IMR-90 (cell line): ENCODE data around the gene ZNHIT1. TPM values are rescaled to one million over a fixed set of nuclear protein-coding genes. Genes with fewer than 3 reads are reported as not detected.

ENCODE experiments used
- ATAC-seq: fragments of 200-7000 bp; cut with Tn5 transposase; 2 replicates; pipeline ENCODE4 v1.9.1; 2020; ENCODE audit warnings: low read depth, mild to moderate bottlenecking, moderate library complexity
- BruUV-seq: library from RNA; stranded (reverse); fragments of 400-500 nt; replicated peaks from 2 replicates; lab custom pipeline; 2021; lab: Mats Ljungman, UMichigan
- CTCF ChIA-PET: fragments of 300-600 bp; formaldehyde crosslinking; extraction: SDS; loops from one replicate; lab custom pipeline; 2021; ENCODE audit warnings: antibody characterized with exemption; lab: Yijun Ruan, JAX
- POLR2A ChIA-PET: fragments of 300-600 bp; sonication (Branson Sonifier 250); formaldehyde crosslinking; loops from one replicate; lab custom pipeline; 2022; ENCODE audit warnings: antibody characterized with exemption; ENCODE audit not compliant: unreplicated experiment; lab: Charles Lee
- DNase-seq: peaks from one replicate; pipeline ENCODE4 v3.0.0; 2013
- H2AFZ ChIP-seq: replicated peaks from 2 replicates; pipeline ENCODE3; 2013; ENCODE audit warnings: low read length, mild to moderate bottlenecking; ENCODE audit not compliant: poor library complexity
- H2AK5ac ChIP-seq: 2 replicates; pipeline ENCODE4 v1.6.1; 2013; ENCODE audit warnings: low read depth, low read length, inconsistent platforms
- H2AK9ac ChIP-seq: replicated peaks from 2 replicates; pipeline ENCODE3; 2013; ENCODE audit warnings: mild to moderate bottlenecking, low read depth, low read length, moderate library complexity; ENCODE audit not compliant: poor library complexity
- H2BK120ac ChIP-seq: 2 replicates; pipeline ENCODE4 v1.6.1; 2013; ENCODE audit warnings: low read depth, low read length, inconsistent platforms
- H2BK15ac ChIP-seq: 3 replicates; pipeline ENCODE4 v1.6.1; 2013; ENCODE audit warnings: low read depth, low read length, inconsistent platforms
- H2BK20ac ChIP-seq: 2 replicates; pipeline ENCODE4 v1.6.1; 2013; ENCODE audit warnings: low read depth, mild to moderate bottlenecking, inconsistent platforms, low read length, moderate library complexity
- H2BK5ac ChIP-seq: 2 replicates; pipeline ENCODE4 v1.6.1; 2013; ENCODE audit warnings: mild to moderate bottlenecking, low read depth, low read length, inconsistent platforms; ENCODE audit not compliant: poor library complexity, severe bottlenecking
- H3K14ac ChIP-seq: replicated peaks from 2 replicates; pipeline ENCODE4 v1.6.1; 2013; ENCODE audit warnings: low read depth, low read length, inconsistent platforms
- H3K18ac ChIP-seq: 2 replicates; pipeline ENCODE4 v1.6.1; 2013; ENCODE audit warnings: low read depth, low read length, control low read depth
- H3K23ac ChIP-seq: 2 replicates; pipeline ENCODE4 v1.6.1; 2013; ENCODE audit warnings: low read depth, low read length, inconsistent platforms
- H3K27ac ChIP-seq: 2 replicates; pipeline ENCODE4 v1.5.1; 2013; ENCODE audit warnings: mild to moderate bottlenecking, control low read depth, low read length; ENCODE audit not compliant: insufficient read depth
- H3K27me3 ChIP-seq: 2 replicates; pipeline ENCODE4 v1.6.1; 2013; ENCODE audit warnings: low read length; ENCODE audit not compliant: control insufficient read depth, insufficient read depth
- H3K36me3 ChIP-seq: 2 replicates; pipeline ENCODE4 v1.6.1; 2013; ENCODE audit warnings: low read length, mixed read lengths; ENCODE audit not compliant: control insufficient read depth, insufficient read depth
- H3K4ac ChIP-seq: 2 replicates; pipeline ENCODE4 v1.6.1; 2013; ENCODE audit warnings: low read depth, low read length, inconsistent platforms
- H3K4me1 ChIP-seq: 2 replicates; pipeline ENCODE4 v1.6.1; 2013; ENCODE audit warnings: low read length, mixed read lengths; ENCODE audit not compliant: control insufficient read depth, insufficient read depth
- H3K4me2 ChIP-seq: 2 replicates; pipeline ENCODE4 v1.6.1; 2013; ENCODE audit warnings: low read depth, mild to moderate bottlenecking, control low read depth, low read length, moderate library complexity
- H3K4me3 ChIP-seq: 2 replicates; pipeline ENCODE4 v1.5.1; 2013; ENCODE audit warnings: low read depth, mild to moderate bottlenecking, control low read depth, low read length, moderate library complexity; ENCODE audit not compliant: insufficient read depth
- H3K56ac ChIP-seq: 2 replicates; pipeline ENCODE4 v1.6.1; 2013; ENCODE audit warnings: low read length, inconsistent platforms; ENCODE audit not compliant: insufficient read depth; ENCODE audit errors: extremely low read depth
- H3K79me1 ChIP-seq, 2 experiments: 2 replicates each; pipeline ENCODE4 v1.6.1; 2013; ENCODE audit warnings: low read length in 2 of 2, inconsistent platforms in 1 of 2, low read depth in 1 of 2
- H3K9ac ChIP-seq: 2 replicates; pipeline ENCODE4 v1.6.1; 2013; ENCODE audit warnings: low read depth, low read length, control low read depth
- H3K9me1 ChIP-seq: 2 replicates; pipeline ENCODE4 v1.6.1; 2013; ENCODE audit warnings: low read length, inconsistent platforms; ENCODE audit not compliant: insufficient read depth
- H3K9me3 ChIP-seq: 2 replicates; pipeline ENCODE4 v1.6.1; 2013; ENCODE audit warnings: low read length; ENCODE audit not compliant: control insufficient read depth, insufficient read depth
- H4K20me1 ChIP-seq: 2 replicates; pipeline ENCODE4 v1.6.1; 2013; ENCODE audit warnings: low read length, inconsistent platforms; ENCODE audit not compliant: insufficient read depth
- H4K5ac ChIP-seq: 2 replicates; pipeline ENCODE4 v1.6.1; 2013; ENCODE audit warnings: mild to moderate bottlenecking, low read depth, low read length, control low read depth
- H4K8ac ChIP-seq, 2 experiments: 2 replicates each; pipeline ENCODE4 v1.6.1; 2013; ENCODE audit warnings: low read depth in 2 of 2, low read length in 2 of 2, control low read depth in 1 of 2, inconsistent platforms in 1 of 2
- H4K91ac ChIP-seq: 2 replicates; pipeline ENCODE4 v1.6.1; 2013; ENCODE audit warnings: low read depth, low read length, inconsistent platforms; ENCODE audit not compliant: insufficient read depth
- BHLHE40 ChIP-seq: fragments of 150-350 bp; IDR thresholded peaks from 2 replicates; pipeline ENCODE4 v1.6.1; 2016; ENCODE audit warnings: mild to moderate bottlenecking, low read depth, low read length
- CEBPB ChIP-seq: IDR thresholded peaks from 2 replicates; pipeline ENCODE4 v1.6.1; 2012; ENCODE audit warnings: low read depth, low read length, improper control_type of control experiment
- CHD1 ChIP-seq: IDR thresholded peaks from 2 replicates; pipeline ENCODE4 v1.6.1; 2012; ENCODE audit warnings: low read depth, low read length, improper control_type of control experiment
- CTCF ChIP-seq: conservative IDR thresholded peaks from 2 replicates; pipeline ENCODE4 v1.5.1; 2012; ENCODE audit warnings: mild to moderate bottlenecking, low read depth, low read length, improper control_type of control experiment
- ELK1 ChIP-seq: fragments of 150-350 bp; IDR thresholded peaks from 2 replicates; pipeline ENCODE4 v1.6.1; 2016; ENCODE audit warnings: low read depth, mild to moderate bottlenecking, low read length, moderate library complexity, borderline replicate concordance
- FOS ChIP-seq: fragments of 150-350 bp; IDR thresholded peaks from 2 replicates; pipeline ENCODE4 v1.6.1; 2016; ENCODE audit warnings: low read depth, low read length
- MAFK ChIP-seq: IDR thresholded peaks from 2 replicates; pipeline ENCODE4 v1.6.1; 2012; ENCODE audit warnings: low read depth, low read length, improper control_type of control experiment
- MAZ ChIP-seq: IDR thresholded peaks from 2 replicates; pipeline ENCODE4 v1.6.1; 2012; ENCODE audit warnings: low read depth, mild to moderate bottlenecking, low read length, improper control_type of control experiment, moderate library complexity, borderline replicate concordance
- MXI1 ChIP-seq: IDR thresholded peaks from 2 replicates; pipeline ENCODE4 v1.6.1; 2012; ENCODE audit warnings: low read depth, mild to moderate bottlenecking, low read length, moderate library complexity, borderline replicate concordance
- NFE2L2 ChIP-seq: fragments of 150-350 bp; IDR thresholded peaks from 2 replicates; pipeline ENCODE4 v1.6.1; 2016; ENCODE audit warnings: low read depth, mild to moderate bottlenecking, low read length
- POLR2A ChIP-seq: IDR thresholded peaks from 2 replicates; pipeline ENCODE4 v1.6.1; 2012; ENCODE audit warnings: mild to moderate bottlenecking, low read depth, low read length
- RAD21 ChIP-seq: IDR thresholded peaks from 2 replicates; pipeline ENCODE4 v1.6.1; 2012; ENCODE audit warnings: low read length, improper control_type of control experiment
- RCOR1 ChIP-seq: IDR thresholded peaks from 2 replicates; pipeline ENCODE4 v1.6.1; 2012; ENCODE audit warnings: mild to moderate bottlenecking, low read length, improper control_type of control experiment; ENCODE audit not compliant: insufficient replicate concordance
- RFX5 ChIP-seq: IDR thresholded peaks from 2 replicates; pipeline ENCODE4 v1.8.0; 2012; ENCODE audit warnings: low read depth, mild to moderate bottlenecking, low read length, moderate library complexity
- SMC3 ChIP-seq: fragments of 150-350 bp; IDR thresholded peaks from 2 replicates; pipeline ENCODE4 v1.6.1; 2016; ENCODE audit warnings: low read depth, mild to moderate bottlenecking, antibody characterized with exemption, low read length, moderate library complexity
- USF2 ChIP-seq: fragments of 150-350 bp; IDR thresholded peaks from 2 replicates; pipeline ENCODE4 v1.6.1; 2017; ENCODE audit warnings: mild to moderate bottlenecking, antibody characterized with exemption, low read length, low read depth
- WGBS, 2 experiments: methylation state at CpG; one replicate each; pipeline versions ENCODE4 v1.1.5 to v1.1.7; 2013; ENCODE audit warnings: missing lambda C conversion rate in 2 of 2; ENCODE audit not compliant: insufficient read length in 1 of 2; ENCODE audit errors: extremely low coverage in 2 of 2; 5-methylcytosine and 5-hydroxymethylcytosine counted together
- dilution Hi-C: fragments of 300-500 bp; cut with HindIII; formaldehyde crosslinking; loops from one replicate; pipeline ENCODE4 v1.14.3; 2018; ENCODE audit warnings: low sequenced_read_pairs; ENCODE audit not compliant: unreplicated experiment
- in situ Hi-C: fragments of 300-500 bp; cut with MboI; formaldehyde crosslinking; loops from 3 replicates; pipeline ENCODE4 v1.14.3; 2019; ENCODE audit warnings: low sequenced_read_pairs, inconsistent platforms, mixed read lengths
- intact Hi-C: fragments of 100-400 bp; cut with micrococcal nuclease; formaldehyde crosslinking; loops from 2 replicates; pipeline ENCODE4 v1.10.0; 2022
- polyA plus RNA-seq, 3 experiments: library from polyadenylated mRNA; depleted of rRNA; stranded (reverse); fragments of >200 nt; gene quantifications; 2 replicates each; pipeline ENCODE4 v1.2.3, GENCODE V29; 2012; ENCODE audit warnings: low replicate concordance in 1 of 3
- total RNA-seq: library from RNA; depleted of rRNA; stranded (reverse); fragments of >200 nt; gene quantifications from 2 replicates; pipeline ENCODE4 v1.2.3, GENCODE V29; 2012

Gene ZNHIT1
- total and polyA plus RNA-seq, 2 of the 4 experiments (the other 2 are of a cell fraction) = 31.7 to 47.1 TPM

GRCh38 chr7:101175664-101176063 lies 42.3 kb upstream of the ZNHIT1 start:
- H3K18ac ChIP-seq = no peak overlapping the region
- ChIA-PET CTCF (no interaction called here), POLR2A (no interaction called here)
- H3K79me1 ChIP-seq = no peaks in the 10 kb centered on the region
- no peak overlapping the region for H3K14ac ChIP-seq
- no peaks in the 10 kb centered on the region; the same call in 1 of the 2 replicates for H4K20me1 ChIP-seq
- H3K9me3 ChIP-seq = peaks cover 4% of the 10 kb centered on the region; the same call in 1 of the 2 replicates
- ATAC-seq (no peak), DNase-seq (no peak)
- no peak overlapping the region for H2AFZ ChIP-seq
- H3K27me3 ChIP-seq = peaks cover 92% of the 10 kb centered on the region
- in situ Hi-C loops (no loop called here), intact Hi-C loops (no loop called here), dilution Hi-C loops (no loop called here)
- TF ChIP-seq USF2 (no peak), BHLHE40 (no peak), ELK1 (no peak), SMC3 (no peak), MXI1 (no peak), POLR2A (no peak), FOS (no peak), MAFK (no peak), MAZ (no peak), NFE2L2 (no peak), CHD1 (no peak), RAD21 (no peak), CEBPB (no peak), CTCF (no peak), RCOR1 (no peak), RFX5 (no peak)
- no peak overlapping the region for H2BK15ac ChIP-seq
- H3K36me3 ChIP-seq = no peaks in the 10 kb centered on the region
- no peaks in the 10 kb centered on the region for H3K9me1 ChIP-seq
- no peak overlapping the region for H3K4me2 ChIP-seq
- no peak overlapping the region for H2AK9ac ChIP-seq
- peaks cover 3% of the 10 kb centered on the region; the same call in 1 of the 2 replicates for H3K4me1 ChIP-seq
- no peak overlapping the region for H2BK120ac ChIP-seq
- H3K9ac ChIP-seq = no peak overlapping the region
- BruUV-seq = no TSS peak
- no peak overlapping the region for H4K91ac ChIP-seq
- no peak overlapping the region for H3K27ac ChIP-seq
- no peak overlapping the region for H2BK20ac ChIP-seq
- H2BK5ac ChIP-seq = no peak overlapping the region
- no peak overlapping the region for H3K23ac ChIP-seq
- WGBS, 2 experiments = no CpG with 5 or more reads among the region's 3 CpGs
- no peak overlapping the region for H4K5ac ChIP-seq
- no peak overlapping the region for H3K4ac ChIP-seq
- H4K8ac ChIP-seq = no peak overlapping the region
- H3K56ac ChIP-seq = no peak overlapping the region
- no peak overlapping the region for H2AK5ac ChIP-seq
- H3K4me3 ChIP-seq = no peak overlapping the region
